NCI-H510A (cell line): ENCODE measurements around the gene AFF2.
"Not testable (repeated sequence)": the region's sequence is repeated elsewhere in the genome, so short reads cannot be mapped to it uniquely, and the experiment has no call there.

Source experiments
- DNase-seq: peaks from one replicate; lab custom pipeline; 2025; lab: John Stamatoyannopoulos, UW

AFF2 gene

DNA sequence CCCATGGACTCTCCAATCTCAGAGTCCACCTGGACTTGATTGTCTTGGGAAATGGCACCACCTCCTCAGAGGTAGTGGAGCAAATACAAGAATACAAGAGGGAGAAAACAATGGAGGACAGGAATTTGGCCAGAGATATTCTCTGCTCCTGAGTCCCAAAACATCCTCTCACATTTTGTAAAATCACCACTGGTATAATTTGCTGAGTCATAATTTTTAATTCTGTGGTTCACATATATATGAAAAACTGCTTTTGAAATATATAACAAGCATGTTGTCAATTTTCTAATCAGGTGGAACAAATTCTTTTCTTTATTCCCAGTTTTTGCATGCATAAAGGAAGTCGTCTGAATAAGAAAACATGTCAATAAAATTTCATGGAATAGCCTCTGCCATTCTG, 356.1 kb downstream of the AFF2 start:
- no peak for DNase-seq

DNA sequence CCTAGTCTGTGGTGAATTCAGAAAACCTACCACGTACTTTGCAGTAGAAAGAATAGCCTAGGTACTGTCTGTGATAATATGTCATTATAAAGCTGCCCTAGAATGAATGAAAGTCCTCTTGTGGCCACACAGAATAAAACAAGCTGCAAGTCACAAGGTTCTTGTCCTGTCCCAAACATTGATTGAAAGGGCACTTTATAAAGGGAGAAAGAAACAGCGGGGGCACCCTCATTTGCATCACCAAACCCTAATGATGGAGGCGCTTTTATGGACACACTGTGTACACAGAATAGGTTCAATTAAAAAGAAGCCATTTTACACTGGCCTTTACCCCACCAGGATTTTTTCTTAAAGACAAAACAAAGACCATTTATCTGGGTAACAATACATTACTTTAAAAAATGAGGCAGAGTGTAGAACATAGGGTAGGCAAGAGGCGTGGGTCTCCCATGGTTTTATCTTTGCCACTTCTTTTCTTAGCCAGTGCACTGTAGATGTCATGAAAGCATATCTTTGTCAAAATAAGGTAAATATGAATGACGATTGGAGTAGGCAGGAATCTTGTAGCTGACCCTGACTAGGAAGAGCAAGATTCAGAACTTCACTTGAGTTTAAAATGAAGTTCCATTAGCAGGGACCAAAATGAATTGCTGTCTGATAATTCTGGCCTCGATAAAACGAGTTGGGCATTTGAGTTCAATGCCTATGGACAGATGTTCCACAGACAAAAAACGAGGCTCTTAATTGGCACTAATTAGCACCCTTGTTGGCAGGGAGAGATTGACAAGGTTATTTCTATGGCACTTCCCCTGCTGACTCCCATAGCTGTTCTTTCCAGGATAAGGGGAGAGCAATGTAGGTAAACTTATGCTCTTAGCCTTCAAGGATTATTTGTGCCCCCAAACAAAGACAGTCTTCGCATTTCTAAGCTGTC, 365.1 kb downstream of the AFF2 start:
- no peak for DNase-seq

DNA sequence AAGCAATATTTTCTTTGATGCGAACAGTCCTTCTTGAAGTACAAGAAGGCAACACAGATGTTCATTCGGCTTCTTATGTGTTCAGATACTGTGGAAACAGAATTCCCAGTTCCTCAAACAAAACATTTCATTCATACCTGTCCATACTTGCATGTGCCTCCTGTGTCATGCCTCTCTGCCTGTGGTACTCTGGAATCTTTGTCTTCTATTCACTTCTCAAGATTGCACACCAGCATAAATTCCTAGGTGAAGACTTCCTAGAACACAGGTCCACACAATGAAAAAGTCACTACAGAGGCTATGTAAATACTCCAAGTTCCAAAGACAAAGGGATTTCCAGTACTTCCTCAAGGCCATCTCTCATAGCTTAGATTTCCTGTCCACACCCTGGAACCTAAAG, 367.2 kb downstream of the AFF2 start:
- no peak for DNase-seq

DNA sequence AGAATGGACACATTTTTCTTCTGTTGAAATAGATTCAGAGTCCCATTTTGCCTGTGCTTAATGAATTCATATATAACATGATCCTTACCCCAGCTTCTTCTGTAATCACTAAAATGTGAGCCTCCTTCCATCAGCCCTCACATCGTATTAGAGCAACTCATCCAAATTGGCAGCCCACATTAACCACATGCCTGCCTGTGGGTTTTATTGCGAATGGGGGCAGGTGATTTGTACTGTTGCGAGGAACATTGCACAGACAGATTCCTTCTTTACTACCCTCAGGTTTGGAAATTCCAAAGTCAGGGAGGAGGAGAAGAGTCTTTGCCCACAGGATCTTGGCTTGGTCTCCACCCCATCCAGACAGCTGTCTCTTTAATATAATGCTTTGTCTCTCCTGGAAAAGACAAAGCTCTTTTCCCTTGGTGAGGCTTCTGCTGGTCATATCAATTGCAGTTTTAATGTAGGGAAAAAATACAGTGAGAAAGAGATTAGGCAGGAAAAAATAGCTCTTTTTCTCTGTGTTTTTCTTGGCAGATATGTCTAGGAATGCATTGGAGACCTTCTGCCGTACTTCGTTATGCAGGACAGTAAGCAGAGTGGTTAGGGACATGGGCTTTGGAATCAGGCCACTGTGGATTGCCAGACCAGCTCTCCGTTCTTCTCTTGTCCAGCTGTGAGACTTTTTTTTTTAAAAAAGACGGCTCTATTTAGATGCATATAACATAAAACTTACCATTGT, 371.2 kb downstream of the AFF2 start:
- DNase-seq = no peak

DNA sequence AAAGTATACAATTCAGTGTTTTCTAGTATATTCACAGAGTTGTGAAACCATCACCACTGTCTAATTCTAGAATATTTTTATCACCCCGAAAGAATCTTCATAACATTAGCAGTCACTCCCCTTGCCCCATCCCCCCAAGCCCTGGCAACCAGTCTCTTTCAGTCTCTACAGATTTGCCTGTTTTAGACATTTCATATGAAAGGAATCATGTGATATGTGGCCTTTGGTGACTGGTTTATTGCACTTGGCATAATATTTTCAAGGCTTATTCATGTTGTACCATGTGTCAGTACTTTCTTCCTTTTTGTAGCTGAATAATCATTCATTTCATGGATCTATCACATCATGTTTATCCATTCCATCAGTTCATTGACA, 371.7 kb downstream of the AFF2 start:
- no peak for DNase-seq

DNA sequence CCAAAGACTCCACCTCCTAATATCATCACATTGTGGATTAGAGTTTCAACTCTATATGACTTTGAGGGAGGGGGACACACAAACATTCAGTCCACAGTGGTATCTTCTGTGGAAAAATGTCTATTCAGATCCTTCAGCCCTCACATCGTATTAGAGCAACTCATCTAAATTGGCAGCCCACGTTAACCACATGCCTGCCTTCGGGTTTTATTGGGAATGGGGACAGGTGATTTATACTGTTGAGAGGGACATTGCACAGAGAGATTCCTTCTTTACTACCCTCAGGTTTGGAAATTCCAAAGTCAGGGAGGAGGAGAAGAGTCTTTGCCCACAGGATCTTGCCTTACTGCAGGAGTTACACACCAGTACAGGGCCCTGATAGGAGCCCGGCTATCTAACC, 372.5 kb downstream of the AFF2 start:
- DNase-seq = no peak

DNA sequence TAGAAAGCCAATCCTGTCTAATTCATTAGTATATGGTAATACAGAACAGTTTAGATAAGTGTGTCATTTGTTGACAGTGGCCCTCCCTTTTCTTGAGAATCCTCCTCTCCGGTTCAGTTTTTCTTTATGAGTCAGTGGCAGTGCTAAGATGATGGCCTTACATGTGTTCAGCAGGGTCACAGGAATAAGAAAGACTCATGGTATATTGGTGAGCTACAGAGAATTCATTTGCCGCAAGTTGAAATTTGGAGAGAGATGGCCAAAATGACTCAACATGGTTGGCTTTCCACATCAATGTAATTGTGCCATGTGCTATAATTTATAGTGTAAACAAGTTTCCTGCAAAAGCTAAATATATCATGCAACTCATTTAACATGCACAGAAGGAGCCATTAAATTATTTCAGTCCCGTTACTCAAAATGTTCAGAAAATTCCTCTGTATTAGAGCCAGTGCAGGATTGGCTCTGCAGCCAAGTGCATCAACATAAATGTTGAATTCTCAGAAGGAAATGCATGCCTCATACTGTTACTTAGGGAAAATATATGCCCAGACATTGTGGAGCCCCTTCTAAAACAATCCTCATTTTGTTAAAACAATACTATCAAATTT, 374.3 kb downstream of the AFF2 start:
- no peak for DNase-seq

DNA sequence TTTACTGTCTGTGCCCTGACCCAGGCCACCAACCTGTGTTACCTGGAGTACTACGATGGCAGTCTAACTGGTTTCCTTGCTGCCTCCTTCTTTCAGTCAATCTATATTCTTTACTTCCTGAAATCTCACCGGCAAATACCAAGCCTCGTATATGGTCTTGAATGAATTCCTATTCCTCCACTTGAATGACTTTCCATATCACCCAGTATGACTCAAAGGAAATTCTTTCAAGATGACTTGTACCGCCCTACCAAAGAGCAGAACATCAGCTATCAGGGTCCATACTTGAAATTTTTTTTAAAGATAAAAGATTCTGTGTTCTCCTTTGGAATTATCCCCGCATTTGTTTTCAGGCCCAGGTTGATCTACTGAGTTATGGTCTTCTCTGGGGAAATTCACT, 378.0 kb downstream of the AFF2 start:
- no peak for DNase-seq

DNA sequence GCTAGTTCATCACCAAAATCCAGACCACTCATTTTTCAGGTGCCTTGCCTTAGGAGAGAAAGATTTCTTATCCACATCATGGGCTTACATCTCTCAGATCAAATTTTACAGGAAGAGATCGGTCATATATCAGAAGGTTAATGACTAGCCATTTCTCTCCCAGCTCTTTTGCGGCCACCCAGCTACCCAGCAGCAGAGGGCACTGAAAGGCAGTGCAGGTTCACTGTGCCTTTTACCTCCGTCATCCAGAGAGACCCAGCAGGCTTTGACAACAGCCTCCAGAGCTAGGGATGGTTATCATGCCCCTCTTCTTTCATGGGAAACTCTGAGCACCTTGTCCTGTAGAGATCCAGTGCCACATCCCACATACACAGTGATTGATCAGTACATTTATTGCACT, 384.8 kb downstream of the AFF2 start:
- no peak for DNase-seq

DNA sequence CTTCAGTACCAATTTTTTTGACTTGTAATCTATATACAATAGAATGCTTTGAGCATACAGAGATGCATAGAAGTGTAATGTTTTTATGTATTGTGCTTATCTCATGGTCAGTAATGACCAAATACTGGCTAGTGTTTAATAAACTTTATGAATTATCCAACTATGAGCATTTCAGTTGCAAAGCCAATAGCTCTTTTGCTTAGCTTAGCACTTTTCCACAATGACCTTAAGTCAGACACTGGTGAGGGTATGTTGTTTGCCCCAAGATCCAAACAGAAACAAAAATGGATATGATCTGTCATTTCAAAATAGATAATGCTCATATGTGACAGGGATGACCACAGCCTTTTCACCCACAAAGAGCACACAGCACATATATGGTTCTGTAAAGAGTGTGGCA, 393.0 kb downstream of the AFF2 start:
- DNase-seq = no peak

DNA sequence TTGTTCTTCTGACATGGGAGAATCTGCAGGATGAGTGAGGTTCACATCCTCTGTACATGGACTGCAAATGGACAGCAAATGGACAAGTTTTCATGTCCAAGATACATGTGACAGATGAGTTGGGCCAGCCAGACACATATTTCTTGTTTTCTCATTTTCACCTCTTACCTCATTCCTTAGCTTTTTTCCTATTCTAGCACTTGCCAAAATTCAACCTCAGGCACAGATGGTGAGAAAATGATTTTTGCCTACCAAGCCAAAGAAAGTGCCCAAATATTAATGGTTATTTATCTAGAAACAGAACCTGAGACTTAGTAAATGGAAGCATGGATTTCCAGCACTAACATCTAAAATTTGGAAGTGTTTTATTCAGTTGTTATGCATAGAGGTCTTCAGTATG, 402.2 kb downstream of the AFF2 start:
- DNase-seq = no peak

DNA sequence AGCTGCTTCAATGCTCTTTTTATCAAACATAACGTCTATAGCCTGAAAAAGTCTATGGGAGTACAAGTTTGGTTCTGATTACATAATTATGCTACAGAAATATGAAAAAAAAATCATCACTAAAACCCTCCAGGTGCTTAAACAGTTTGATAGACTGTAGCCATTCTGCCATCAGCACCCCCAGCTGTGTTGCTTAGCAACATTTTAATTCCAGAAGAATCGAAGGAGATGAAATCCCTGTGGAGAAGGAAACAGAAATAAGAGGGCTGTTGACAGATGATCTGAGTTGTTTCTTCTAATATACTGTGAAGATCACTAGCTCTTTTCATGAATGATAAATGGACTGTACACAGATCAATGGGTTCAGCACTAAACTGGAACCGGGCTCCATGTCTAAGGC, 402.8 kb downstream of the AFF2 start:
- DNase-seq = no peak

DNA sequence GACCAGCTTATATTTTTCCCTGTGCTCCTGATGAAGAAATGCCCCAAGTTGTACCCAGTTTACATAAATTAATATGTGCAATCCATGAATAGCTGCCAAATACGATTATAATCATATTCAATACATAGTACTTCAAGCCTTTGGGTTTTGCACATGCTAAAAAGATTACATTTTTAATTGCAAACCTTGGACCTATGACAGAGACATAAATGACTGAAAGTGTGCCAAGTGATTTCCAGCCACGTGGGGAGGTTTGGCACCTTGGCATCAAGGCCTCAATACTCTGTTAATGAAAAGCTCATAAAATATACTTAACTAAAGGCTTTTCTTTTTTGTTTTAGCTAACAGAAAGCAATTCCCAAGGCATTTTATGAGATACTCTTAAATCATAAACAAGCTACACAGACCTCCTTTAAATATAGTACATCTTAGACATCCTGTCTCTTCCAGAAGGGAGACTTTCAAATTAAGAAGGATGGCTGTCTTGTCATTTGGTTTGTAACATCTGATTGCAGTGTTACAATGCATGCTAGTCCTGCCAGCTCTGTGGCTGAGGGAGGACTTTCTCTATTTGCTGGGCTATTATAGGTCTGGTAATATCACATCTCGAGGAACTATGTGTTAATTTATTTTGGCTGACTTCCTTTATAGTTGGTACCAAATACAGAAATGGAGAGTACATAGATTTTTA, 404.1 kb downstream of the AFF2 start:
- no peak for DNase-seq

DNA sequence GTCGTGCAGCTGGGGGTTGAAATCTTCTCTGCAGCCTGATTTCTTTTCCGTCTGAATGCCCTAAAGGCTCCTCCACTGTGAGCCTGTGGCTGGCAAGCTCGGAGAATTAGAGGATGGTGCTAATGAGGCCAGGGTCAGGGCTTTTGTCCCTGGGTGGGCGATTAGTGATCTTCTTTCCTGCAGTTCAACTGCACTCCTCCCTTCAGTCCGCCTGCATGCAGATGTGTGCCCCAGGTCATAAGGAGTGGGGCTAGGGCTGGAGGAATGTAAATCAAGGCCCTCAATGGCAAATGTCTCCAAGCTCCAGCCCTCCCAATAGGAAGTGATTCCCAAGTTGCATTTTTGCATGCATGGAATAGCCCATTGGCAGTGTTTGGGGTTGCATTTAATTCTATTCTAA, 405.0 kb downstream of the AFF2 start:
- DNase-seq = no peak

DNA sequence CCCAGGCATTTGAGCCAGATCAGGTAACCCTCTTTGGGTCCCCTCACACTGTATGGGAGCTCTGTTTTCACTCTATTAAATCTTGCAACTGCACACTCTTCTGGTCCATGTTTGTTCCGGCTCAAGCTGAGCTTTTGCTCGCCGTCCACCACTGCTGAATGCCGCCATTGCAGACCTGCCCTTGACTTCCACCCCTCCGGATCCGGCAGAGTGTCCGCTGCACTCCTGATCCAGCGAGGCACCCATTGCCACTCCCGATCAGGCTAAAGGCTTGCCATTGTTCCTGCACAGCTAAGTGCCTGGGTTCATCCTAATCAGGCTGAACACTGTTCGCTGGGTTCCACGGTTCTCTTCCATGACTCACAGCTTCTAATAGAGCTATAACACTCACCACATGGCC, 406.2 kb downstream of the AFF2 start:
- DNase-seq = not testable (repeated sequence)

DNA sequence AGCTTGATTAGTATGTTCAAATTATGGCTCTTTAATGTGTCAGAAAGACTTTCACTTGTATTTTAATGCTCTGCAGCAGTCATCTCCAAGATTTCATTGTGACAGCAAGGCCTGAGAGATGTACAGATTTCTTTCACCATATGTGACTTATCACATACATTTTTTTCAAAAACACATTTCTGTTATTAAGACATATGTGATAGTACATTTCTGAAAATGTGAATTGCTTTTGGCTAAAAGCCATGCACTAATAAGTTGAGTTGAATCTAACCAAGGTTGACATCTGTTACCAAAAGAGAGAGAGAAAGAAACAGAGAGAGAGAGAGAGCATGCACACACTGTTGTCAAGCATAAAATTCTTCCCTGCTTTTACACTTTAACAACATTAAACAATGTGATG, 409.3 kb downstream of the AFF2 start:
- no peak for DNase-seq

DNA sequence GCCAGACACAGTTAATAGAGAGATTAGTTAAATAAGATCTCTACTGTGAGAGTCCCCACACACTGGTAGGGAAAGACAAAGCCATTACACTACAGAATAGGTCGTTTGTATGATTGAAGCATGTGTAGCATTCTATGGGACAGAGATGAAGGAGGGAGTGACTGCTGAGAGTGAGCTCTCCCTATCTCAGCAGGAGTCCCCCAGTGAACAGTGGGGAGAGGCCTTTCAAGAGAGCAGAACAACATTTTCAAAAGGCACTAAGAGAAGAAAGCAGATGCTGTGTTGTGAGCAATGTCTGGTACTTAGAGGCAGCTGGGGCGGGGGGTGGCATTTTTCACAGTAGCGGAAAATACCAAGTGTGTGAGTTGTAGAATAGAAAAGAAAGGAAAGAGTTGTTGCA, 413.6 kb downstream of the AFF2 start:
- no peak for DNase-seq

DNA sequence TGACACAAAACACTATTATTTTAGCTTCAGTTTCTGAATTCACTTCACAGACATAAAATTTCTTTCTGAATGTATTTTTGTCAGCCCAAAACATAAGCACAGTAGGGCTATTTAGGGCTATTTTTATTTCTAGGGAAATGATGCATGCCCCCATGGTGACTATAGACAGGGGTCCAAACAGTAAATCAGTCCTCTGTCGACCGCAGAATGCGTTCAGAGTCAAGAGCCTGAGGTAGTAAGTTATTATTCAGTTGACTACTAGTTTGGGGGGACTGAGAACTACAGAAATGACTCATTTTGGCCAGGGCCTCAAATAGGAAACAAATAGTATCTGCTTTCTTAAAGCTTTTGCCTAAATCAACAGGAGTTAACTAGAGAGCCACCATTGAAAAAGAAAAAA, 414.4 kb downstream of the AFF2 start:
- no peak for DNase-seq

DNA sequence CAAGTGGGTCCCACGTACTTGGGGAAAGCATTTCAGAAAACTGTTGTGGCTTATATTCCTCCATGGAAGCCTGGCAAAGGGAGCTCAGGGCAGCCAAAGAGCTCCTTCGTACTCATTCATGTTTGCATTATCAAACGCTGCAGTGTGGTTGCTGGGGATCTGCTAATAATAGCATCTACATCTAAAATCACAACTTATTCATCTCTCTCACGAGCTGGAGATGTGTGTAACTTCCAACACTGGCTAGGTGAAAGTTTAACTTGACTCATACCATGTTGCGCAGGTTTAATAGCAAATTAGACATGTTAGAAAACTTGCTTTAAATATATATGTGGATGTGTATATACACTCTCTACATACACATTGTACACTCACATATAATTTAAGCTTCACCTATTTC, 415.1 kb downstream of the AFF2 start:
- DNase-seq = no peak

DNA sequence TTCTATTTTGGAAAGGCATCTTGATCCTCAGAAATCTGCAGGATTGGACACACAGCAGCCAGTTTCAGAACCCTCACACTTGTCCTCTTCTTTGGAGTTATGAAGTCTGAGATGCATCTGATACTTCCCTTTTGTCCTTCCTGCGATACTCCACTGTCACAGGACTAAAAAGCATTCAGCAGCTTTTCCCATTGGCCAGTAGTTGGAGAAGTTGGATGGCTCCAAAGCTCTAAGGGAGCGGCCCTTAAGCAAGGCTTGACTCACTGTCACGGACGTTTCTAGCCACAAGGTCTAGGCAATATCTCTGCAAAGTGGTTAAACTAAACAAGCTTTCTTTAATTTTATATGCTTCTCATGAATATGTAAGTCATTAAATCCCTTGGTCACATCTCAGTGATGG, 417.0 kb downstream of the AFF2 start:
- no peak for DNase-seq

DNA sequence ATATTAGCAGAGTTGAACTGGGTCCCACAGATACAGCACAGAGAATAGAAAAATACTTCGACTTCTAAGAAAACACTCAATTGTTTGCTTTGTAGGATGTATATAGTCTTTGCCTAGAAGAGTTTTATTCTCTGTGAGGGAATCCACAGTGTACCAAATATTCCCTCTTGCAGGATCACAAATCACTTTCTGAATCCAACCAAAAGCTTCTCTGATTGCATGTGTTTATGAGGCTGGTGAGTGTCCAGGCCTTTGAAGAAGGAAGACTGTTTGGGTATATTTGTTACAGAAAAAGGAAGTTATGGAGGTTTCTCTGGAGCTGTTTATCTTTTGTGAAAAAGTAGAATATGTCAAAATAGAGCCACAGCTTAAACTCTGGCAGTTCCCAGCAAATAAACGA, 423.2 kb downstream of the AFF2 start:
- DNase-seq = no peak

DNA sequence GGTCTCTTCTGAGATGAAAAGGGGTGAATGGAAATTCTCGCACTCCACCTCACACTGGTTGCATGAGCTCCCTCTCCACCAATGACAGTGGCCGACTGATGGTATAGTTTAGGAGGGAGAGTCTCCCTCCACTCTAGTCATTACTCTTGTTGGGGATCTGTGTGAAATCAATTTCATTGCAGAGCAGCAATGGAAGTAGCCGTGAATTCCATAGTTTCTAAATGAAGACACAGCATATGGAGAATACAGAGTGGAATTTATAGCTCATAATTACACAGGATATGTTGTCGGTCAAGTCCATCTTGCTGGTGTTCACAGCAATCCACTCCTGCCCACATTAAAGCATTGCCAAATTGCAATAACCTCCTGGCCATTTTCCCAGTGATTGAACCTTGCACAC, 426.0 kb downstream of the AFF2 start:
- no peak for DNase-seq

DNA sequence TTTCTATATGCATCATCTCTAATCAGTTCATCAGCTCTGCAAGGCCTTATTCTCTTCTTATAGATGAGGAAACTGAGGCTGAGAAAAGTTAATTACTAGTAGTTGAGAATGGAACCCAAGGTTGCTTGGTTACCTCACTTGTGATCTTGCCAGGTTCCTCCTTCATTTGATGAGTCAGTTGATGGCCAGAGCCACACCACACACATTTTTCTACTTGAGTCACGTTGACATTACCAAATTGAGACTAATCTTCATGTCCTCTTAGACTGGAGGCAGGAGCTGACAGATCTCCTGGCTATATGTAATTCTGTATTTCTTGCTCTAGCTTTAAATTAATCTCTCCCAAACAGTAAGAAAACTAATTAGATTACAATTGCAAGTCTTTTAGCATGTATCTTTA, 428.4 kb downstream of the AFF2 start:
- DNase-seq = no peak
